DND-41 (cell line): ENCODE results near the gene KLHL17.

Source experiments
- ATAC-seq: fragments of 200-7000 bp; cut with Tn5 transposase; 3 replicates; pipeline ENCODE4 v1.9.1; 2021; ENCODE audit warnings: low read depth; ENCODE audit not compliant: insufficient read depth
- DNase-seq: peaks from one replicate; pipeline ENCODE4 v3.0.0-alpha.2; 2020
- H2AFZ ChIP-seq: 2 replicates; pipeline ENCODE4 v1.6.0; 2012; ENCODE audit warnings: low read depth, low read length
- H3K27ac ChIP-seq: 2 replicates; pipeline ENCODE4 v1.5.1; 2012; ENCODE audit warnings: low read length, inconsistent platforms
- H3K27me3 ChIP-seq: fragments of 200-600 bp; sonication (generic); 2 replicates; pipeline ENCODE4 v1.6.0; 2012; ENCODE audit warnings: low read length, mild to moderate bottlenecking, inconsistent platforms; ENCODE audit not compliant: insufficient read depth, poor library complexity
- H3K36me3 ChIP-seq: 2 replicates; pipeline ENCODE4 v1.5.1; 2012; ENCODE audit warnings: low read length, inconsistent platforms; ENCODE audit not compliant: insufficient read depth
- H3K4me1 ChIP-seq: 2 replicates; pipeline ENCODE4 v1.5.1; 2012; ENCODE audit warnings: mild to moderate bottlenecking, low read length; ENCODE audit not compliant: insufficient read depth
- H3K4me2 ChIP-seq: 2 replicates; pipeline ENCODE4 v1.6.0; 2012; ENCODE audit warnings: mild to moderate bottlenecking, moderate library complexity, low read length, inconsistent platforms; ENCODE audit not compliant: insufficient read depth
- H3K4me3 ChIP-seq, 2 experiments: fragments of 200-600 bp in 1 of 2; shearing (Covaris generic) in 1 of 2; 2 replicates each; pipeline ENCODE4 v1.5.1; 2012 to 2016; ENCODE audit warnings: inconsistent platforms in 2 of 2, low read length in 2 of 2, mild to moderate bottlenecking in 2 of 2, low read depth in 1 of 2, moderate library complexity in 1 of 2
- H3K79me2 ChIP-seq: 2 replicates; pipeline ENCODE4 v1.6.0; 2012; ENCODE audit warnings: low read length, inconsistent platforms; ENCODE audit not compliant: insufficient read depth
- H3K9ac ChIP-seq: 2 replicates; pipeline ENCODE4 v1.6.0; 2012; ENCODE audit warnings: low read depth, mild to moderate bottlenecking, inconsistent platforms, low read length, moderate library complexity
- H3K9me3 ChIP-seq: 2 replicates; pipeline ENCODE4 v1.5.1; 2012; ENCODE audit warnings: low read length, moderate library complexity, mild to moderate bottlenecking, inconsistent platforms; ENCODE audit not compliant: insufficient read depth, severe bottlenecking
- H4K20me1 ChIP-seq: 2 replicates; pipeline ENCODE4 v1.6.0; 2012; ENCODE audit warnings: low read length; ENCODE audit not compliant: insufficient read depth
- EZH2 ChIP-seq: IDR thresholded peaks from 3 replicates; pipeline ENCODE4 v1.6.1; 2012; ENCODE audit warnings: borderline replicate concordance, low read depth, mild to moderate bottlenecking, moderate library complexity, low read length, inconsistent platforms; ENCODE audit not compliant: severe bottlenecking
- TF ChIP-seq, protein P1 (sequence below): IDR thresholded peaks from 2 replicates; pipeline ENCODE4 v1.5.1; 2012; ENCODE audit warnings: borderline replicate concordance, low read length, moderate library complexity, mild to moderate bottlenecking; ENCODE audit not compliant: poor library complexity, severe bottlenecking; ENCODE audit errors: extremely low read depth

The KLHL17 gene

DNA sequence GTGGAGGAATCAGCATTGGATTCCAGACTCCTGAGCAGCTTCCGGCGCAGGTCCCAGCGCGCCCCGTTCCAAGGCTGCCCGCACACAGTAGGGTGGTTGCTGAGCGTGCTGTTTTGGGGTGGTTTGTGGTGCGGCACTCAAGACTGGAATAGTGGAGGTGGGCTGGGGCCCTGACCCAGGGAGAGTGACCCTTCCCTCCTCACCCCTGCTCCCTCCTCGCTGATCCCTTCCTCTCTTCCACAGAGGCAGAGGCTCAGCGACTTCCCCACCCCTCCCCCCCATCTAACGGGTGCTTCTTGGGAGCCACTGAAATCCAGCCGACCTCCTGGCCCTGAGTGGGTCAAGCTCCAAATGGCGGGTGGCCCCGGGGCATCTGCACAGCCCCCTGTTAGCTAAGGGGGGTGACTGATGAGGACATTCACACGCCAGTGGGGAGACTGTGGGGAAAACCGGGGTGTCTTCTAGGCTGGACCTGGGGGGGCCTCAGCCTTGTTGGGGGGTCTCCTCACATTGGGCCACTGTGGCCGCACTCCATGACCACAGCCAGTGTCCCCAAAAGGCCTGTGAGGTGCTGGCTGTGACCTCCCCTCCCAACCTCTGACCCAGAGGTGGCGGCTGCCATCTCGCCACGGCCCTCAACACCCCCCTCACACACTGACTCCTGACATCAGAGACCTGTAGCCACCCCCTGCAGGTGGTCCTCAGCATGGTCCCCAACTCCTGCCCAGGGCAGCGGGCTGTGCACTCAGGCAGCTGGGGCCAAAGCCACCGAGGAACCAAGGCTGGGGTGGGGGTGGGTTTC is 43.4 kb downstream of the KLHL17 start:
- Histone ChIP-seq H3K4me3 (no peak overlapping the region), H3K9ac (no peak overlapping the region), H3K79me2 (no peaks in the 10 kb centered on the region), H3K4me2 (no peak overlapping the region), H4K20me1 (peaks cover 18% of the 10 kb centered on the region), H3K27ac (no peak overlapping the region), H3K36me3 (no peaks in the 10 kb centered on the region), H2AFZ (no peak overlapping the region), H3K27me3 (peaks cover 53% of the 10 kb centered on the region), H3K4me1 (peaks cover 4% of the 10 kb centered on the region; the same call in 1 of the 2 replicates), H3K9me3 (no peaks in the 10 kb centered on the region)
- no peak for ATAC-seq
- TF ChIP-seq, protein P1, sequence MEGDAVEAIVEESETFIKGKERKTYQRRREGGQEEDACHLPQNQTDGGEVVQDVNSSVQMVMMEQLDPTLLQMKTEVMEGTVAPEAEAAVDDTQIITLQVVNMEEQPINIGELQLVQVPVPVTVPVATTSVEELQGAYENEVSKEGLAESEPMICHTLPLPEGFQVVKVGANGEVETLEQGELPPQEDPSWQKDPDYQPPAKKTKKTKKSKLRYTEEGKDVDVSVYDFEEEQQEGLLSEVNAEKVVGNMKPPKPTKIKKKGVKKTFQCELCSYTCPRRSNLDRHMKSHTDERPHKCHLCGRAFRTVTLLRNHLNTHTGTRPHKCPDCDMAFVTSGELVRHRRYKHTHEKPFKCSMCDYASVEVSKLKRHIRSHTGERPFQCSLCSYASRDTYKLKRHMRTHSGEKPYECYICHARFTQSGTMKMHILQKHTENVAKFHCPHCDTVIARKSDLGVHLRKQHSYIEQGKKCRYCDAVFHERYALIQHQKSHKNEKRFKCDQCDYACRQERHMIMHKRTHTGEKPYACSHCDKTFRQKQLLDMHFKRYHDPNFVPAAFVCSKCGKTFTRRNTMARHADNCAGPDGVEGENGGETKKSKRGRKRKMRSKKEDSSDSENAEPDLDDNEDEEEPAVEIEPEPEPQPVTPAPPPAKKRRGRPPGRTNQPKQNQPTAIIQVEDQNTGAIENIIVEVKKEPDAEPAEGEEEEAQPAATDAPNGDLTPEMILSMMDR, result no peak
- TF ChIP-seq EZH2, result no peak
- no peak for DNase-seq

DNA sequence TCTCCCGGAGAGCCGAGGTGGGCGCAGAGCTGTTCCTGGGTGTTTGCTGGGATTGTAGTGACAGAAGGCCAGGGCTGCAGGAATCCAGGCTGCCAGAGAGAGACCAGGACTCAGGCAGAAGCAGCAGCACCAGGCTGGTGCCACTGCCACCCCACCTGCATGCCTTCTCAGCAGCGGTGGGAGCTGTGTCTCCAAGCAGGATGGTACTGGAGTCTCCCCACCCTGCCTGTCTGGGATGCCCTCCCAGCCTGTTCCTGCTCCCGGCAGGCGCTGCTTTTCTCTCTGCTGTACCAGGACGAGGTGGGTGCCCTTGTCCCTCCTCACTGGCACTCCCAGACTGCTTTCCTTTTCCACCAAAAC is 44.0 kb downstream of the KLHL17 start:
- H3K9me3 ChIP-seq, result no peaks in the 10 kb centered on the region
- ATAC-seq (no peak), DNase-seq (no peak)
- H3K4me2 ChIP-seq, result no peak overlapping the region
- H3K4me1 ChIP-seq, result peaks cover under 1% of the 10 kb centered on the region; the same call in 1 of the 2 replicates
- H3K27me3 ChIP-seq, result peaks cover 48% of the 10 kb centered on the region
- no peak overlapping the region for H3K9ac ChIP-seq
- TF ChIP-seq, protein P1, result no peak
- TF ChIP-seq EZH2, result no peak
- H3K27ac ChIP-seq, result no peak overlapping the region
- no peak overlapping the region for H3K4me3 ChIP-seq
- no peaks in the 10 kb centered on the region for H3K36me3 ChIP-seq
- no peaks in the 10 kb centered on the region for H3K79me2 ChIP-seq
- no peak overlapping the region for H2AFZ ChIP-seq
- peaks cover 18% of the 10 kb centered on the region for H4K20me1 ChIP-seq

DNA sequence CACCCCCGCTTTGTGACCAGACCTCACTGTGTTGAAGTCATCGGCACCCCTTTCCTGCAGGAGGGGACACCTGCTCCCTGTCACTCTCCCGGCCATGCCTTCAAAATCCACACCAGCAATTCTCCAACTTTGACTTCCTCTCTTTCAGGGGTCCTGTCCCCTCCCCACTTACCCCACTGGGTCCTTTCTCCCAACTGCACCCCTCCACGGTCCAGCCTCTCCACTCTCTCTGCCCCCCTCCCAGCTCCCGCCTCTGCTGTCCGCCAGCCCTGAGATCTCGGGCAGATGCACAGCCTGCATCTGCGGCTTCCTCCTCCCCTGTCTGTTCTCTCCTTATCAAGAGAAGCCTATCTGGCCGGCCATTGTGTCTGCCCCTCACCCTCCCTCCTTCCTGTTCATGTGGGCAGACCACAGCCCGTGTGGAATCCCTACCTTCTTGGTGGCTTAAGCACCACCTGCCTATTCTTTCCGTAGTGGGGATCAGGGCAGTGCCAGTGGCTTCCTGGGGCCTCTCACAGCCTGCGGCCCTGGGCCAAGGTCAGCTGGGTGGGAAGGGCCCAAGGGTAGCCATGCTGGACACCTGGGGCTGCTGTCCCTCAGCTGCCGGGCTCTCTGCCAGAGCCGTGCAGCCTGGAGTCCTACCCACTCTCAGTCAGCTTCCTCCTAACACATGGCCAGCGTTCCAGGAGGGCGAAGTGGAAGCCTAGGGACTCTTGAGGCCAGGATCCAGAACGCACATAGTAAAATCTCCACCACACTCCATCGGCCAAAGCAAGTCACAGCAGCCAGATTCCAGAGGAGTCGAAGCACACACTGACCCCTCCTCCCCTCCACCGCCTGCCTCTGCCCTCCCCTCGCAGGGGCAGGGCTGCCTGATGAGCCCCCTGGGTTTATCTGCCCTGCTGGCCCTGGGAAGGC is 44.7 kb downstream of the KLHL17 start:
- no peak overlapping the region for H3K4me2 ChIP-seq
- peak; percentile 76 for TF ChIP-seq EZH2
- TF ChIP-seq, protein P1, result no peak
- H3K79me2 ChIP-seq, result no peaks in the 10 kb centered on the region
- no peaks in the 10 kb centered on the region for H3K4me1 ChIP-seq
- H3K4me3 ChIP-seq, result no peak overlapping the region
- no peaks in the 10 kb centered on the region for H3K9me3 ChIP-seq
- H3K36me3 ChIP-seq, result no peaks in the 10 kb centered on the region
- H4K20me1 ChIP-seq, result peaks cover 18% of the 10 kb centered on the region
- H3K27me3 ChIP-seq, result peaks cover 43% of the 10 kb centered on the region
- H3K9ac ChIP-seq, result no peak overlapping the region
- no peak overlapping the region for H3K27ac ChIP-seq
- no peak for DNase-seq
- ATAC-seq, result peak; percentile 44; the same call in 2 of the 3 replicates
- H2AFZ ChIP-seq, result no peak overlapping the region
